GM13976 (cell line): Measurements from ENCODE around the gene ZBTB7B.

Experiments used
- DNase-seq: peaks from one replicate; pipeline ENCODE4 v3.0.0; 2012; ENCODE audit warnings: low spot score
- CTCF ChIP-seq: IDR thresholded peaks from 2 replicates; pipeline ENCODE4 v1.5.1; 2012; ENCODE audit warnings: borderline replicate concordance, mild to moderate bottlenecking; ENCODE audit not compliant: insufficient read depth; ENCODE audit errors: extremely low read depth, missing control alignments, control extremely low read depth
- in situ Hi-C: fragments of 300-500 bp; cut with MboI; formaldehyde crosslinking; loops from one replicate; pipeline ENCODE4 v1.12.0; 2022; ENCODE audit warnings: low sequenced_read_pairs, mixed read lengths, inconsistent platforms; ENCODE audit not compliant: unreplicated experiment

Gene ZBTB7B

GRCh38 chr1:154969246-154969645 lies 33.4 kb upstream of the ZBTB7B start:
- no peak for TF ChIP-seq CTCF
- in situ Hi-C loops = no loop called here
- DNase-seq = no peak

DNA sequence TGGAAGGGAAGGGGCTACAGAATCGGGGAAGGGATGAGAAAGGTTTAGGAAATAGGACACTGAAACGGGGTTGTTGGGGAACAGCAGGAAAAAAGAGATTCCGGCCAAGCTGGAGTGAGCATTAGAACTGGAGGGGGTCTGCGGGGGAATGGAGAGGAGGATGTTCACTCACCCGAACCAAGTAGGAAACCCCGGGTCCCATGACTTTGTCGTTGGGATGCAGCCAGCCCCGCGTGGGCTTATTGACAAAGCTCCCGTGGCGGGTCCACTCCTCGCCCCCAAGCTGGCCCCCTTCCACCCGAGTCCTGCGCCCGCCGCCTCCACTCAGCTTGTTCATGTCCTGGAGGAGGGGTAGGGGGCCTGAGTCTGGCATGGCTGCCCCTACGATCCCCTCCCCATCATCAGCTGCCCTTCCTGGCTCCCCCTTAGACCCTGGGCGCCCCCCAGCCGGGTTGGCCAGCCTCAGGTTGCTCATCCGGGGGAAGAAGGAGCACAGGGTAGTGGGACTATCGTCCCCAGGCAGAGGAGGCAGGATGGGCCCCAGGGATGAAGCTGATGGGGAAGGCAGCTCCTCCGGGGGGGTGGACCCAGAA lies 32.6 kb upstream of the ZBTB7B start:
- in situ Hi-C loops = no loop called here
- TF ChIP-seq CTCF = no peak
- no peak for DNase-seq

- DNase-seq = peak; percentile 85
- in situ Hi-C loops = no loop called here
- no peak for TF ChIP-seq CTCF
Observed at GRCh38 chr1:154970631-154971340, 31.8 kb upstream of the ZBTB7B start, which contains the start of gene SHC1. TSS of gene SHC1 (minus strand) at chr1:154970747. CDS start at chr1:154970526, 221 bp downstream.

DNA sequence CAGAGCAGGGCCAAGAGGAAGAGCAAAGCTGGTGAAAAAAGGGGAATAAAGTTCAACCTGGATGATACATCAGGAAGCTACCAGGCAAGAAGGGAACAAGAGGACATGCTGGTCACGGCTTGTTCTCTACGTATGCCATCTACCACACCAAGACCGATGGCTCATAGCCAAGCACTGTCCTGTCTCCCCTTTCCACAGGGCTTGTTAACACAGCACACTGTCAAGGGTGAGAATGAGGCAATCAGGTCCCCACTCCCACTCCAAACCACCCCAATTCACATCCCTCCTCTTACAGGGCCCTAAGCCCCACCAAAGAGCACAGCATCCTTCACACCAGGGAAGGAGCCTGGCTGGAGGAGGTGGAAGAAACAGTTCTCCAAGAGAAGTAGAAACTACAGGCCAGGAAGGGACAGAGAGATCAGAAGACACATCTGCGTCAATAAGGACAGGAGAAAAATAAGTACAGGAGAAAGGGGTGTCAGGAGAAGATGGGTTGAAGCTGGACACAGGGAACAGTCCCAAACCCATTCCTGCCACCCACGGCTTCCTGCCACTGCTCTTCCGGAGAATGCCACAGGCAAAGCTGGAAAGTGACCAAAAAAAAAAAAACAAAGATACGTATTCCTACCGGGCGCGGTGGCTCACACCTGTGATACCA lies 31.1 kb upstream of the ZBTB7B start:
- TF ChIP-seq CTCF = no peak
- in situ Hi-C loops = no loop called here
- no peak for DNase-seq

- no peak for TF ChIP-seq CTCF
- no peak for DNase-seq
- in situ Hi-C loops = no loop called here
Observed at GRCh38 chr1:154972213-154972516, 30.4 kb upstream of the ZBTB7B start.

GRCh38 chr1:154972517-154973343 lies 29.9 kb upstream of the ZBTB7B start:
- no peak for DNase-seq
- TF ChIP-seq CTCF = no peak
- in situ Hi-C loops = no loop called here
